Effector CD8-positive, alpha-beta T cell (primary cell): ENCODE measurements around the gene SNPH.
"Not testable (repeated sequence)": the region's sequence is repeated elsewhere in the genome, so short reads cannot be mapped to it uniquely, and the experiment has no call there.

Experiments
- DNase-seq: peaks from one replicate; lab custom pipeline; 2025; lab: John Stamatoyannopoulos, UW

The SNPH gene

GRCh38 chr20:1338801-1339200 lies 72.7 kb downstream of the SNPH start:
- no peak for DNase-seq

- no peak for DNase-seq
Measured at GRCh38 chr20:1341561-1342265, 75.6 kb downstream of the SNPH start.

DNA sequence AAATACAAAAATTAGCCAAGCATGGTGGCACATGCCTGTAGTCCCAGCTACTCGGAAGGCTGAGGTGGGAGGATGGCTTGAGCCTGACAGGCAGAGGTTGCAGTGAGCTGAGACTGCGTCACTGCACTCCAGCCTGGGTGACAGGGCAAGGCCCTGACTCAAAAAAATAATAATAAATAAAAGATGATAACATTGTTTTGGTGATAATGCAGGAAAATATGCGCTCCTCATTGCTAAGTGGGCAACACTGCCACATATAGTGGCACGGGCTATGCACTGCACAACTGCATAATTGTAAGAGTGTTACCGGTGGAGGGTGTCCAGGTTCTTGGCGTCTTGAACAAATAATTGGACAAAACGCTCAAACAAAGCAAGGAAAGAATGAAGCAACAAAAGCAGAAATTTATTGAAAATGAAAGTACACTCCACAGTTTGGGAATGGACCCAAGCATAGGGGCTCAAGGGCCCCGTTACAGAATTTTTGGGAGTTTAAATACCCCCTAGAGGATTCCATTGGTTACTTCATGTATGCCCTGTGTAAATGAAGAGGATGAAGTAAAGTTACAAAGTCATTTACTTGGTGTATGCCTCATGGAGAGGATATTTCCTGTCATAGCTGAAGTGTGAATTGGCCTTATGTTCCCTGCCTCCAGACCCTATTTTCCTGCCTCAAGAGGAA lies 77.5 kb downstream of the SNPH start:
- not testable (repeated sequence) for DNase-seq

DNA sequence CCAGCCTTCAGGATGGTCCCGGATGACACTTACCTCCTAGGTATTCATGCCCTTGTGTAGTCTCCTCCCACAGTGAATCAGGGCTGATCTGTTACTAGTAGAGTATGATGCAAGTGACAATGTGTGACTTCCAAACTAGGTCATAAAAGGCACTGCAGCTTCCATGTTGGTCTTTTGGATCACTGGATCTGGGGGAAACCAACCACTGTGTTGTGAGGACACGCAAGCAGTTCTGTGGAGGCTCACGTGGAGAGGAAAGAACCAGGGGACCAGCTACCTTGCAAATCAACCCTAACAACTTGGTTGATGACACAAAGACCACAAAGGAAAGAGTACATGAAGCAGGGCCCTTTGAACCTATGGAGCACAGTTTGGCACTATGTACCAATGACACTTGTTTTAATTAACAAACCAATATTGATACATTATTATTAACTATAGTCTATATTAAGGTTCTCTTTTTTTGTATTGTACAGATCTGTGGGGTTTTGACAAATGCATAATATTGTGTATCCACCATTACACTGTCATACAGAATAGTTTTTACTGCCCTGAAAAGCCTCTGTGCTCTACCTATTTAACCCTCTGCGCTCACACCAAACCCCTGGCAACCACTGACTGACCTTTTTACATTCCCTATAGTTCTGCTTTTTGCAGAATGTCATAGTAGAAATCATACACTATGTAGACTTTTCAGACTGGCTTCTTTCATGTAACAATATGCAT lies 79.1 kb downstream of the SNPH start:
- no peak for DNase-seq

DNA sequence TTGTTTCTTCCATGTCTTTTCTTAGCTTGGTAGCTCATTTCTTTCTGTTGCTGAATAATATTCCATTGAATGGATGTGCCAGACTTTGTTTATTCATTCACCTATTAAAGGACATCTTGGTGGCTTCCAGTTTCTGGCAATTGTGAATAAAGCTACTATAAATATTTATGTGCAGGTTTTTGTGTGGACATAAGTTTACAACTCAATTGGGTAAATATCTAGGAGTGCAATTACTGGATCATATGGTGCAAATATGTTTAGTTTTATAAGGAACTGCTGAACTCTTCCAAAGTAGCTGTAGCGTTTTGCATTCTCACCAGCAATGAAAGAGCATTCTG lies 79.6 kb downstream of the SNPH start:
- DNase-seq = no peak

DNA sequence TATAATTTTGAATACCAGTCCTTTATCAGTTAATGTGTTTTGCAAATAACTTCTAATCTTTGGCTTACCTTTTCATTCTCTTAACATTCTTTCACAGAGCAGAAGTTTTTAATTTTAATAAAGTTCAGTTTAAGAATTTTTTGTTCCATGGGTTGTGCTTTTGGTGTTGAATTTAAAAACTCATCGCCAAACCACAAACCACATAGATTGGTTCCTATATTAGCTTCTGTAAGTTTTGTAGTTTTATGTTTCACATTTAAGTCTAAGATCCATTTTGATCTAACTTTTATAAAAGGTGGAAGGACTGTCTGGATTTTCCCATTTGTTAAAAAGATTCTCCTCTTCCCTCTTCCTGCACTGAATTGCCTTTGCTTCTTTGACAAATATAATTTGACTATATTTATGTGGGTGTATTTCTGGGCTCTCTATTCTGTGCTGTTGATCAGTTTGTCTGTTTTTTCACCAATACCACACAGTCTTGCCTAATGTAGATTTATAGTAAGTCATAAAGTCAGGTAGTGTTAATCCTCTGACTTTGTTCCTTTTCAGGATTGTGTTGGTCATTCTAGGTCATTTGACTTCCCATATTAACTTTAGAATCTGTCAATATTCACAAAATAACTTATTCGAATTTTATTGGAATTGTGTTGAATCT lies 80.3 kb downstream of the SNPH start:
- DNase-seq = no peak

GRCh38 chr20:1353956-1354355 lies 87.9 kb downstream of the SNPH start:
- no peak for DNase-seq

DNA sequence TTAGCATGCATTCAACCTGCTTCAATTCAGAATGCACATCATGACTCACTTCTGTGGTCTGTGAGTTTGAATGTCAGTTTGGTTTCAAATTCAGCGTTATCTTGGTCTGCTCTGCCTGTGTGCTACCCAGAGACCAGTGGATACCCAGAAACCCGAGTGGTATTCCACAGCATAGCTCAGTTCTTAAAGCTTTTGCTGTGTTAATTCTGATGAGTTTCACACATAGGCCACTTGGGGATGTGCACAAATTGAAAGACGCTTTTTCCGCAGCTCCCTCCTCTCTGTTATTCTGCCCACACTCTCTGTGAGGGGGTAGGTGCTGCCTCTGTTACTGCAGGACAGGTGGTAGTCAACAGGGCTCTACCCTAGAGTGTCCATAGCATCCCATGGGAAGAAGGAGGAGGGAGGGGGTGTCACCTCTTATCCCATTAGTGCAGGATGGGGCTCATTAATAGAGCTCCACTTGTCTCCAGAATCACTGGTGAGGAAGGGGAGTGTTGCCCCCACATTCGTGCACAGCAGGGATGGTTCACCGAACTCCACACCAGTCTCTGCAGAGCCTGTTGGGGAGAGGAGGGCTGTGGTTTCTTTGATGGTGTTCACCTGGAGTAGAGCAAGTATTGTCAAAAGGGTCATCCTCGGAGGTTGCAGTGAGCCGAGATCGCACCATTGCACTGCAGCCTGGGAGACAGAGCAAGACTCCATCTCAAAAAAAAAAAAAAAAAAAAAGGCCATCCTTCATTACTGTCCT lies 92.0 kb downstream of the SNPH start:
- DNase-seq = no peak
